PC-3 (cell line): ENCODE data around the gene PSMB5.

Experiments
- EZH2 ChIP-seq: fragments of 300-600 bp; sonication (generic); IDR thresholded peaks from one replicate; pipeline ENCODE4 v1.6.1; 2017; ENCODE audit warnings: antibody characterized with exemption, mild to moderate bottlenecking, low read length; ENCODE audit not compliant: unreplicated experiment
- EZH2phosphoT487 ChIP-seq: fragments of 300-600 bp; sonication (generic); IDR thresholded peaks from 2 replicates; pipeline ENCODE4 v1.6.1; 2018; ENCODE audit warnings: mild to moderate bottlenecking, antibody characterized with exemption, low read length, borderline replicate concordance
- TF ChIP-seq, protein P1 (sequence below): fragments of 300-600 bp; sonication (generic); conservative IDR thresholded peaks from 2 replicates; pipeline ENCODE4 v1.5.1; 2017; ENCODE audit warnings: antibody characterized with exemption, low read depth, mild to moderate bottlenecking, low read length

GRCh38 chr14:23056956-23057756 lies 22.5 kb upstream of the PSMB5 start, which contains the start of gene CDH24:
- TF ChIP-seq, protein P1, sequence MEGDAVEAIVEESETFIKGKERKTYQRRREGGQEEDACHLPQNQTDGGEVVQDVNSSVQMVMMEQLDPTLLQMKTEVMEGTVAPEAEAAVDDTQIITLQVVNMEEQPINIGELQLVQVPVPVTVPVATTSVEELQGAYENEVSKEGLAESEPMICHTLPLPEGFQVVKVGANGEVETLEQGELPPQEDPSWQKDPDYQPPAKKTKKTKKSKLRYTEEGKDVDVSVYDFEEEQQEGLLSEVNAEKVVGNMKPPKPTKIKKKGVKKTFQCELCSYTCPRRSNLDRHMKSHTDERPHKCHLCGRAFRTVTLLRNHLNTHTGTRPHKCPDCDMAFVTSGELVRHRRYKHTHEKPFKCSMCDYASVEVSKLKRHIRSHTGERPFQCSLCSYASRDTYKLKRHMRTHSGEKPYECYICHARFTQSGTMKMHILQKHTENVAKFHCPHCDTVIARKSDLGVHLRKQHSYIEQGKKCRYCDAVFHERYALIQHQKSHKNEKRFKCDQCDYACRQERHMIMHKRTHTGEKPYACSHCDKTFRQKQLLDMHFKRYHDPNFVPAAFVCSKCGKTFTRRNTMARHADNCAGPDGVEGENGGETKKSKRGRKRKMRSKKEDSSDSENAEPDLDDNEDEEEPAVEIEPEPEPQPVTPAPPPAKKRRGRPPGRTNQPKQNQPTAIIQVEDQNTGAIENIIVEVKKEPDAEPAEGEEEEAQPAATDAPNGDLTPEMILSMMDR = no peak
- TF ChIP-seq EZH2phosphoT487 = no peak
- no peak for TF ChIP-seq EZH2
